Loucy (cell line): ENCODE data around the gene S100A12.

Experiments used
- H2AFZ ChIP-seq: fragments of 200-600 bp; sonication (generic); 2 replicates; pipeline ENCODE4 v1.6.0; 2016; ENCODE audit warnings: antibody characterized with exemption, mild to moderate bottlenecking, low read length, moderate library complexity
- H3F3A ChIP-seq: fragments of 200-600 bp; 2 replicates; pipeline ENCODE4 v1.6.0; 2016; ENCODE audit warnings: antibody characterized with exemption, low read depth, mild to moderate bottlenecking
- H3K27me3 ChIP-seq: fragments of 200-600 bp; sonication (generic); 2 replicates; pipeline ENCODE4 v1.6.1; 2014; ENCODE audit warnings: low read length, mild to moderate bottlenecking; ENCODE audit not compliant: insufficient read depth, poor library complexity, severe bottlenecking
- H3K36me3 ChIP-seq: fragments of 200-600 bp; sonication (generic); 2 replicates; pipeline ENCODE4 v1.6.1; 2016; ENCODE audit warnings: low read length; ENCODE audit not compliant: insufficient read depth
- H3K4me1 ChIP-seq: fragments of 200-600 bp; sonication (generic); 2 replicates; pipeline ENCODE4 v1.5.1; 2014; ENCODE audit warnings: low read length, mild to moderate bottlenecking; ENCODE audit not compliant: insufficient read depth, poor library complexity, severe bottlenecking
- H3K4me2 ChIP-seq: fragments of 200-600 bp; sonication (generic); 2 replicates; pipeline ENCODE4 v1.6.0; 2014; ENCODE audit warnings: antibody characterized with exemption, low read length, low read depth, mild to moderate bottlenecking; ENCODE audit not compliant: poor library complexity, severe bottlenecking
- H3K4me3 ChIP-seq: fragments of 200-600 bp; sonication (generic); 2 replicates; pipeline ENCODE4 v1.5.1; 2014; ENCODE audit warnings: low read length, mild to moderate bottlenecking, mixed read lengths; ENCODE audit not compliant: poor library complexity, severe bottlenecking
- H3K79me2 ChIP-seq: fragments of 200-600 bp; sonication (generic); 2 replicates; pipeline ENCODE4 v1.6.1; 2014; ENCODE audit warnings: low read length; ENCODE audit not compliant: insufficient read depth
- H3K9ac ChIP-seq: fragments of 200-600 bp; sonication (generic); 2 replicates; pipeline ENCODE4 v1.6.0; 2014; ENCODE audit warnings: mild to moderate bottlenecking, low read depth, low read length, moderate library complexity; ENCODE audit not compliant: poor library complexity, severe bottlenecking
- H3K9me2 ChIP-seq: fragments of 200-600 bp; sonication (generic); replicated peaks from 2 replicates; pipeline ENCODE4 v1.6.1; 2016; ENCODE audit warnings: low read depth, low read length, mixed read lengths
- H3K9me3 ChIP-seq: fragments of 200-600 bp; sonication (generic); 2 replicates; pipeline ENCODE4 v1.6.1; 2014; ENCODE audit warnings: mild to moderate bottlenecking, antibody characterized with exemption, low read length, low read depth; ENCODE audit not compliant: insufficient read depth
- H4K20me1 ChIP-seq: fragments of 200-600 bp; sonication (generic); 2 replicates; pipeline ENCODE4 v1.6.0; 2014; ENCODE audit warnings: antibody characterized with exemption, low read length, mild to moderate bottlenecking; ENCODE audit not compliant: insufficient read depth, poor library complexity, severe bottlenecking
- CTCF ChIP-seq: fragments of 200-600 bp; sonication (generic); conservative IDR thresholded peaks from 2 replicates; pipeline ENCODE4 v1.5.1; 2014; ENCODE audit warnings: mild to moderate bottlenecking, antibody characterized with exemption, low read length
- EZH2phosphoT487 ChIP-seq: fragments of 200-600 bp; IDR thresholded peaks from 2 replicates; pipeline ENCODE4 v1.6.1; 2018; ENCODE audit warnings: antibody characterized with exemption, mild to moderate bottlenecking, moderate library complexity, borderline replicate concordance

The S100A12 gene

DNA sequence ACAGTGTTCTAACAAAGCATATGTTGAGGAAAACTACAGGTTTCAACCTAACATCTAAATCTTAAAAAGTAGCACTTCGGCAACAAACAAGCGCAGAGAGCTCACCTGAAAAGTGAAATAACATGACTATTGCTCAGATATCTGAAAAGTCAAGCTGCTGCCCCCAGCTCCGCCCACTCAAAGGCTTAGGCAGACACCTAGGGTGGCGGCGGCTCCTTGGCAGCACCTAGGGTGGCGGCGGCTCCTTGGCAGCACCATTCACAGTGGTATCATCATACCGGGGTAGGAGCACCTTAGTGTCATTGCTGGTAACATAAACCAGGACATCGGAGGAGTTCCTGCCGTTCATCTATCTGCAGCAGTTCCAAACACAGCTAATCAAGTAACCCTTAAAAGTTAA is 4.2 kb upstream of the S100A12 start:
- no peaks in the 10 kb centered on the region for H3K79me2 ChIP-seq
- no peaks in the 10 kb centered on the region for H3F3A ChIP-seq
- H3K27me3 ChIP-seq = no peaks in the 10 kb centered on the region
- H3K4me3 ChIP-seq = no peak overlapping the region
- no peak overlapping the region for H3K4me2 ChIP-seq
- no peaks in the 10 kb centered on the region for H3K4me1 ChIP-seq
- H2AFZ ChIP-seq = no peak overlapping the region
- TF ChIP-seq EZH2phosphoT487 (no peak), CTCF (no peak)
- H3K36me3 ChIP-seq = no peaks in the 10 kb centered on the region
- no peaks in the 10 kb centered on the region for H3K9me3 ChIP-seq
- no peaks in the 10 kb centered on the region for H4K20me1 ChIP-seq
- H3K9me2 ChIP-seq = no peaks in the 10 kb centered on the region
- H3K9ac ChIP-seq = no peak overlapping the region

DNA sequence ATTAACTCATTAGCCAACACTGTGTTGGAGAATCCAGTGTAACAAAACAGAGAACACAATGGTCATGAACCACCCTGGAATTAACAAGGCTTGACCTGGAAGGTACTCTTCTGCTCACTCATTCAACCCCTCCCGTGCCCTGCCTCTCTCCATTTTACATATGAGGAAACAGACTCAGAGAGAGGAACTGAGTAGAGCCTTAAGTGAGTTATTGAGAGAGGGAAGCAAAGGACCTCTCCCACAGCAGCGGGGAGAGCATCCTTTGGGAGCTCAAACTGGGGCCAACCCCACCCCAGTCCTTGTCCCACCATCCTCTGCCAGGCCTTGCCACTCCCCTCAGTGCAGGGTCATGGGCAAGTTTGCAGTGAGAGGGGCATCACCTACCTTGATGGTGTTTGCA is 1.4 kb downstream of the S100A12 start:
- no peaks in the 10 kb centered on the region for H4K20me1 ChIP-seq
- no peaks in the 10 kb centered on the region for H3F3A ChIP-seq
- H3K4me2 ChIP-seq = no peak overlapping the region
- no peak overlapping the region for H3K9ac ChIP-seq
- H3K4me1 ChIP-seq = no peaks in the 10 kb centered on the region
- no peaks in the 10 kb centered on the region for H3K79me2 ChIP-seq
- H3K27me3 ChIP-seq = no peaks in the 10 kb centered on the region
- H3K9me2 ChIP-seq = no peaks in the 10 kb centered on the region
- no peaks in the 10 kb centered on the region for H3K9me3 ChIP-seq
- no peak overlapping the region for H3K4me3 ChIP-seq
- H3K36me3 ChIP-seq = no peaks in the 10 kb centered on the region
- H2AFZ ChIP-seq = no peak overlapping the region
- no peak for TF ChIP-seq EZH2phosphoT487
- no peak for TF ChIP-seq CTCF

DNA sequence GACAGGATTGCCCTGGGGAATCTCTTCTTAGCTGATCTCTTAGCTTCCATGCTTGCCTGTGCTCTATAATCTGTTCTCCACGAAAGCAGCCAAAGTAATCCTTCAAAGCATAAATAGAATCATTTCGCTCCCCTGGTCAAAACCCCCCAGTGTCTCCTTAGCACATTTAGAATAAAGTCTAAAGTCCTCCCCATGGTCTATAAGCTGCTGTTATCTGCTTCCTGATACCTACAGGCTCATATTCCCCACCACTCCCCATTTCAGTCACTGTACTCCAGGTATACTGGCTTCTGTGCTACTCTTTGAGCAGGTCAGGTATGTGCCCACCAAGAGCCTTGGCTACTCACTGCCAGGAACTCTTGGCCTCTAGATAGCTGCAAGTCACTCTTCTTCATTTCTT is 2.9 kb downstream of the S100A12 start:
- H3K9ac ChIP-seq = no peak overlapping the region
- H3K4me3 ChIP-seq = no peak overlapping the region
- no peaks in the 10 kb centered on the region for H3F3A ChIP-seq
- H4K20me1 ChIP-seq = no peaks in the 10 kb centered on the region
- H3K36me3 ChIP-seq = no peaks in the 10 kb centered on the region
- no peaks in the 10 kb centered on the region for H3K27me3 ChIP-seq
- no peaks in the 10 kb centered on the region for H3K9me3 ChIP-seq
- H3K79me2 ChIP-seq = no peaks in the 10 kb centered on the region
- H3K4me1 ChIP-seq = no peaks in the 10 kb centered on the region
- no peak overlapping the region for H2AFZ ChIP-seq
- H3K9me2 ChIP-seq = no peaks in the 10 kb centered on the region
- TF ChIP-seq EZH2phosphoT487 (no peak), CTCF (no peak)
- no peak overlapping the region for H3K4me2 ChIP-seq
